Stimulated activated CD4-positive, alpha-beta T cell treated with anti-CD3 and anti-CD28 coated beads, Interleukin-1b, Interleukin-23, amount 100 ng/mL, for 24 hours (primary cell): ENCODE results near the gene CYB5R2.
"Not testable (repeated sequence)": the region's sequence is repeated elsewhere in the genome, so short reads cannot be mapped to it uniquely, and the experiment has no call there.

ENCODE experiments used
- DNase-seq, 4 experiments: peaks; one replicate each; pipeline ENCODE4 v3.0.0-alpha.2; 2020; ENCODE audit warnings: low read depth in 4 of 4, low spot score in 1 of 4

The CYB5R2 gene

GRCh38 chr11:7670641-7671040, 2.7 kb downstream of the CYB5R2 start:
- DNase-seq, result no peak

GRCh38 chr11:7668911-7669310, 4.4 kb downstream of the CYB5R2 start:
- DNase-seq, result no peak

GRCh38 chr11:7668464-7668863, 4.8 kb downstream of the CYB5R2 start:
- no peak for DNase-seq

- DNase-seq, result no peak
Measured at GRCh38 chr11:7667460-7667859, 5.8 kb downstream of the CYB5R2 start.

- DNase-seq, result no peak
Measured at GRCh38 chr11:7666292-7666866, 6.9 kb downstream of the CYB5R2 start.

GRCh38 chr11:7665473-7666291, 7.6 kb downstream of the CYB5R2 start:
- peak; percentile 38 to 69 (median 55) for DNase-seq

- DNase-seq, result no peak
Measured at GRCh38 chr11:7664867-7665266, 8.4 kb downstream of the CYB5R2 start.

GRCh38 chr11:7663531-7663930, 9.8 kb downstream of the CYB5R2 start:
- DNase-seq, result not testable (repeated sequence)

- DNase-seq, result no peak
Measured at GRCh38 chr11:7657306-7658025, 15.8 kb downstream of the CYB5R2 start.

GRCh38 chr11:7656704-7657103, 16.6 kb downstream of the CYB5R2 start:
- DNase-seq, result no peak

- DNase-seq, result no peak
Measured at GRCh38 chr11:7655253-7656217, 17.8 kb downstream of the CYB5R2 start.

- no peak for DNase-seq
Measured at GRCh38 chr11:7654195-7654705, 19.1 kb downstream of the CYB5R2 start.

- no peak for DNase-seq
Measured at GRCh38 chr11:7651700-7652099, 21.6 kb downstream of the CYB5R2 start.

- DNase-seq, result no peak
Measured at GRCh38 chr11:7651140-7651551, 22.2 kb downstream of the CYB5R2 start.

- no peak for DNase-seq
Measured at GRCh38 chr11:7648264-7648663, 25.0 kb downstream of the CYB5R2 start.

- no peak for DNase-seq
Measured at GRCh38 chr11:7646866-7647265, 26.4 kb downstream of the CYB5R2 start.

GRCh38 chr11:7645206-7645605, 28.1 kb downstream of the CYB5R2 start:
- DNase-seq, result no peak

GRCh38 chr11:7643314-7643713, 30.0 kb downstream of the CYB5R2 start:
- no peak for DNase-seq

GRCh38 chr11:7642747-7643146, 30.6 kb downstream of the CYB5R2 start:
- DNase-seq, result no peak

GRCh38 chr11:7640816-7641215, 32.5 kb downstream of the CYB5R2 start:
- DNase-seq, result no peak

GRCh38 chr11:7639643-7640025, 33.7 kb downstream of the CYB5R2 start:
- DNase-seq, result no peak
